ENCODE results near the gene FNDC3A. TPM values are rescaled to one million over a fixed set of nuclear protein-coding genes. Genes with fewer than 3 reads are reported as not detected.
"Not testable (repeated sequence)": the region's sequence is repeated elsewhere in the genome, so short reads cannot be mapped to it uniquely, and the experiment has no call there.

Gene FNDC3A
- polyA plus RNA-seq, 5 donors, result 46.9 to 79.6 (median 71.5) TPM

DNA sequence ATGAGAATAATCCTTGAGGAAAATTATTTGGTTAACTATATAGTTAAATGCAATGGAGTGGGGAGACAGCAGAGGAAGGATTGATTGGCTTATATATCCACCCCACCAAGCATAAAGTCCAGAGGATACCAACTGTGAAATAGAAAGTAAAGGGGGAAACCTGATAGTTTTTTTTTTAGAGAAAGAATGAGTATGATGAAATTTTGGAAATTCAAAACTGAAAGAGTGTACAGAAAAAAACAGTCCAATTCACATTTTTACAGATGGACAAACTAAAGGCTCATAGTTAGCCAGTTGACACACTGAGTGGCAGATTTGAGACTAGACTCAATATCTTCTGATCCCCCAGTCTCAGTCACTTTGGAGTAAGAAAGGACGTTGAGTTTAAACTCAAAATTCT is 51.1 kb downstream of the FNDC3A start:
- DNase-seq, result no peak

DNA sequence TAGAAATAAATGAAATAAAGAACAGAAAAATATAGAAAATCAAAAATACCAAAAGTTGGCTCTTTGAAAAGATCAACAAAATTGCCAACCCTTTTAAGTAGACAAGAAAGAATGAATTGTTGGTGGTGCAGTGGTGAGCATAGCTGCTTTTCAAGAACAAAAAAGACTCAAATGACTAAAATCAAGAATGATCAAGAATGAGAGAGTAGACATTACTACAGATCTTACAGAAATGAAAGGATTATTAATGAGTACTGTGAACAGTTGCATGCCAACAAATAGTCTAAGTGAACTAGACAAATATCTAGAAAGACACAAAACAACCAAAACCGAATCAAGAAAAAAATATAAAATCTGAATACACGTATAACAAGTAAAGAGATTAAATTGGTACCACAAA is 53.9 kb downstream of the FNDC3A start:
- DNase-seq, result no peak

DNA sequence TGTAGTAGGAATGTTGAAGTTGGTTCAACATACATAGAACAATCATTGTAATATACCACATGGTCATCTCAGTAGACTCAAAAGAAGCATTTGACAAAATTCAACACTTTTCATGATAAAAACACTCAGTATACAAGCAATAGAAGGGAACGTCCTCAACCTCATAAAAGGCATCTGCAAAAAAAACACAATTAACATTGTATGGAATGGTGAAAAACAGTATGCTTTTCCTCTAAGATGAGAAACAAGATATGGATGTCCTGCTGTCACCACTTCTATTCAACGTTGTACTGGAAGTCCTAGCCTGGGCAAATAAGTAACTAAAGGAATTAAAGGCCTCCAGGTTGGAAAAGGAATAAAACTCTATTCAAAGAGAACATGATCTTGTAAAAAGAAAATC is 54.5 kb downstream of the FNDC3A start:
- no peak for DNase-seq

DNA sequence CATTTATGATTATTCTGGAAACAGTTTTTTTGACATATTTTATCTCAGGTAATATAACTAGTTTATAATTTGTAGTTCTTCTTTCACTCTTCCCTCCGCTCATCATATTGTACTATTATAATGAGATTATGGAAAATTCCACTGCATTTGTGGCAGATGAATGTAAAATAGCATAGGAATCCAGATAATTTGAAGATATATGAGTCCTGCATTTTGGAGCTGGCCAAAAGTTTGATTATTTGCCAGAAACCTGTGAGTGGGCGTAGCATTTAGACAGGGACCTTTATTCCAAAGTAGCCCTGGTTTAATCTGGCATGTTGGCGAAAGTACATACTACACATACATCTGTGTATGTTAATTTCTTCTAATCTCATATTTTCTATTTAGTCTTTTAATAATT is 65.2 kb downstream of the FNDC3A start:
- DNase-seq, result no peak

DNA sequence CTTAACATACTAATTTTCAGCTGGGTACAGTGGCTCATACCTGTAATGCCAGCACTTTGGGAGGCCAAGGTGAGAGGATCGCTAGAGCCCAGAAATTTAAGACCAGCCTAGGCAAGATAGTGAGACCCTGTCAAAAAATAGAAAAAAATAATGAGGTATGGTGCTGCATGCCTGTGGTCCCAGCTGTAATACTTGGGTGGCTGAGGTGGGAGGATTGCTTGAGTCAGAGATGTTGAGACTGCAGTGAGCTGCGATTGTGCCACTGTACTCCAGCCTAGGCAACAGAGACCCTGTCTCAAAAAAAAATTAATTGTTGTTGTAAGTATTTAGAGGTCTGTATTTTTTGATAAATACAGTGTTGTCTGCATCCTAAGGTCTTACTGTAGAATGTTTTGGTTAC is 66.8 kb downstream of the FNDC3A start:
- DNase-seq, result no peak

DNA sequence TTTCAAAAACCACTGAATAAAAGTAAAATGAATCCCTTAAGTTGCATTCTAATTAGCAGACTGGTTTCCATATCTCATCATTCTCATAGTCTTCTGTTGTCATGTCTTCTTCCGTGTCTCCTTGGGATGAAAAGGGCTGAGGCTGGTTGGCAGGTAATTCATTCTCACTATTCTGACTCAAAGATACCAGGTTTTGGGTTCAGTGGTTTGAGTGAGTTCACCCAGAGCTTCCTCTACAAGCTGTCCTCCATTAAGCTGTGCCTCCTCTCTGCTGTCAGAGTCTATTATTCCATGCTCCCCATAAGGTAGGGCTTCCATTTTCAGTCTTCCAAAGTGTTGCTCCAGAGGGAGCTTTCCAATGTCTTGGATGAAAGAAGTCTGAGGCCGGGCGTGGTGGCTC is 68.3 kb downstream of the FNDC3A start:
- DNase-seq, result no peak

DNA sequence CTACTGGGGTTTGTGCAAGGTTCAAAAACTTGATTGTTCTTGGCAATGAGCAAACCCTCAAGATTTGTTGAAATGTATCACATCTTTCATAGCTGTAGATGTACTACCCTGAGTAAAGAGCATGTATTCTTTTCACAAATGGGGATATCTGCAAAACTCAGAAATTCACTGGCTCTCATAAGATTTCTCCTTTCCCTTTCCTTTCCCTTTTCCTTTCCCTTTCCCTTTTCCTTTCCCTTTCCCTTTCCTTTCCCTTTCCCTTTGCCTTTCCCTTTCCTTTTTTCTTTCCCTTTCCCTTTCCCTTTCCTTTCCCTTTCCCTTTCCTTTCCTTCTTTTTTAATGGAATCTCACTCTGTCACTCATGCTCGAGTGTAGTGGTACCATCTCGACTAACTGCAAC is 69.1 kb downstream of the FNDC3A start:
- DNase-seq, result no peak

DNA sequence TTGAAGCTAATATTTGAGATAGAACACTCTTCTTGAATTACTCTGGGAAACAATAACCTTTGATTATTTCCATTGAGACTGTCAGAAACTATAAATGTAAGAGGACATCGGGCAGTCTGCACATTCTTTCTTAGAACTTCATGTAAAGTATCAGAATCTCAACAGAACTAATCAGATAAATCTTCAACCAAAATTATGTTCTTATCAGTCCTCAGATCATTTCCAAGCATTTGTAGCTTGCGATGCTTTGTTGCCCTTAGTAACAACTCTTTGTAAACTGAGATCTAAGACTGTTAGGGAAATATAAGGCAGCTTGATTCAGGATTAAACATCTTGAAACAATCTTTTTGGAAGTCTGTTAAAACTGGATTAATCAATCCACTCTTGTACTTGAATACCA is 70.3 kb downstream of the FNDC3A start:
- DNase-seq, result no peak

DNA sequence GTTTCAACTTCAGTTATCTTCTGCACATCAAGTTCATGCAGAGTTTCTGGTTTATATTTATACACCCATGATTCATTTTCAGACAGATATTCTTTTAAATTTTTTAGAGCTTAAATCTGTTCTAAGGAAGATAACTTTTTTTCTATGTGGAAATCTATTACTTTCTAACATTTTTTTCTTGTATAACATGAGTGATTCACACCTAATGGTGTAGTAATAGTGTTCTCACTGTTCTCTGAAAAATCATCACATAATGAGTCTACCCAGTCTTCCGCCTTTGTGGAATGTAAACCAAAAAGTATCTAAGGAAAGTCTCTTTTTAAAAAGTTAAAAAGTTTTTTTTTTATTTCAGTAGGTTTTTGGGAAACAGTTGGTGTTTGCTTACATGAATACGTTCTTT is 70.8 kb downstream of the FNDC3A start:
- no peak for DNase-seq

DNA sequence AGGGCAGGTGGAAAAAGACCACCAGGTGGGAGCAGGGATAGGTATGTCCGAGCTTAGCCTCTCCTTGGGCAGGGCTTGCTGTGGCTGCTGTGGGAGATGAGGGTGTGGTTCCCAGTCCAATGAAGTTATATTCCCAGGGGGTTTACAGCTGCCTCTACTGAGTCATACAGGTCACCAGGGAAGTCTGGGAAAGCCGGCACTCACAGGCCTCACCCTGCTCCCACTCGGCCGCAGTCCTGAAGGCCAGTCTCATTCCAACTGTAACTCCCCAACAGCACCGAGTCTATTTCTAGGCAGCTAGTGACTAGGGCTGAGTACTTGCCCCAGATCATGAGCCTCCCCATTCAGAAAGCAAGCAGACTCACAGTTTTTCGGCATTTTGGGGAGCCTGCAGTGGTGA is 77.1 kb downstream of the FNDC3A start:
- no peak for DNase-seq

DNA sequence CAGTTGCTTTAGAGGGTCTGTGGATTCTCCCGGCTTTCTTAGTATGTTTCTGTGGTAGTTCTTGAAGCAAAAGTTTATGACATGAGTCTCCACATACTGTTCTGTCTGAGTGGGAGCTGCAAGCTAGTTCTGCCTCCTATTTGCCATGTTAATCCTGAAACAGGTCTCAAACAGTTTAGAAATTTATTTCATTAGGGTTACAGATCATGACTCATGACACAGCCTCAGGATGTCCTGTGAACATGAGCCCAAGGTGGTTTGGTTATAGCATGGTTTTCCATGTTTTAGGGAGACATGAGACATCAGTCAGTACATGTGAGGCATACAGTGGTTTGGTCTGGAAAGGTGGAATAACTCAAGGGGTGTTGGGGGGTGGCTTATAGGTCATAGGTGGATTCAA is 77.5 kb downstream of the FNDC3A start:
- DNase-seq, result no peak

DNA sequence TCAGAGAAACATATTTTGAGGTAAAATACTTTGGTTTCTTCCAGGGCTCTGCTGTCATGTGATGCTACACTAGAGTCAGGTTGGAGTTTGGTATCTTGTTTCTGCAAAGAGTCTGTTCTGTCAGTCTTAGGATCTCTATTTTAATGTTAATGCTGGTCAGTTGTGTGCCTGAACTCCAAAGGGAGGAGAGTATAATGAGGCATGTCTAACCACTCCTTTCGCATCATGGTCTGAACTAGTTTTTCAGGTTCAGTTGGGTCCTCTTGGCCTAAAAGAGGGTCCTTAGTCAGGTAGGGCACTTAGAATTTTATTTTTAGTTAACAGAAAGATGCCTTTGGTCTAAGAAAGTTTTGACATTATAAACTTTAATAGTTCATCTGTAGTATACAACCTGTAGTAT is 78.2 kb downstream of the FNDC3A start:
- peak in 1 of 2 donors; percentile 28 for DNase-seq

DNA sequence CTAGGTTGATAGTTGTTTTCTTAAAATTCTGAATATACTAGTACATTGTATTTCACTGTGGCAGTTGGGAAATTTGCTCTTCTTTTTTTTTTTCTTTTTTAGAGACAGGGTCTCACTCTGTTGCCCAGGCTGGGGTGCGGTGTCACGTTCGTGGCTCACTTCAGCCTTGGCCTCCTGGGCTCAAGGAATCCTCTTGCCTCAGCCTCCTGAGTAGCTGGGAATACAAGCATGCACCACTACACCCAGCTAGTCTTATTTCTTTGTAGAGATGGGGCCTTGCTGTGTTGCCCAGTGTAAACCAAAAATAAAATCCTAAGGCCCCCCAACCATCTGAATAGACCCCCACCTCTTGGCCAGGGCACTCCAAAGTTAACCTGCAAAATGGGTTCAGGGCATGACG is 79.3 kb downstream of the FNDC3A start:
- no peak for DNase-seq

DNA sequence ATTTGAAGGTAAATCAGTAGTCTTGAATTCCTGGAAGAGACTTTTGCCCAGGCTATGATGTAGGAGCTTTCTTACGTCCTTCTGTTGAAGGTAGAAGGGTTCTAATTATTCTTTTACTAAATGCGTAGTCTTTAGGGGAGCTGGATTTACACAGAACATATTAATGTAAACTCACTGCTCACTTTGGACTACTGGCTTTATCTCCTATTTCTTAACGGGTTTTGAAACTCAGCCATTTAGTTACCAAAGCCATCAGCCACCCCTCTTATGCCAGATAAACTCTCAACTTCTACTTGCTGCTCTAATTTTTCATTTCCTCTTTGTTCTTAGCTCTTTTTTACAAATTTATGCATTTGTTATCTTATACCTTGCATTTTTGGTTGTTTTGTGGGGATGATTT is 81.5 kb downstream of the FNDC3A start:
- no peak for DNase-seq

DNA sequence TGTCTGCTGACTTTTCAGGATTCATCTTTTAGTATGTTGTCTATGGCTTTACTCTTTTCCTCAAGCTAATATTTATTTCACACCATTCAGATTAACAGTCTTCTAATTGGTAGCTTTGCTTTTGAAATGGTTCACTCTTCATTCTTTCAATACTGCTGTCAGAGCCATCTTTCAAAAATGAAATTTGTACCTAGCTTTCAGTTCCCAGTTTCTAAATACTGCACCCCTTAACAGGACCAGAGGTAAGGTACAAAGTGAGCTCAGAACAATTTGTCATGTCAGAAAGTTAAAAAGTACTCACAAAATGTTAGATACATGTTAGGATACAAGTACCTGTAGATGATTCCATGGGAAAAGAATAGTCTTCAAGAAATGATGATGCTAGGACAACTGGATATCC is 83.0 kb downstream of the FNDC3A start:
- DNase-seq, result no peak

DNA sequence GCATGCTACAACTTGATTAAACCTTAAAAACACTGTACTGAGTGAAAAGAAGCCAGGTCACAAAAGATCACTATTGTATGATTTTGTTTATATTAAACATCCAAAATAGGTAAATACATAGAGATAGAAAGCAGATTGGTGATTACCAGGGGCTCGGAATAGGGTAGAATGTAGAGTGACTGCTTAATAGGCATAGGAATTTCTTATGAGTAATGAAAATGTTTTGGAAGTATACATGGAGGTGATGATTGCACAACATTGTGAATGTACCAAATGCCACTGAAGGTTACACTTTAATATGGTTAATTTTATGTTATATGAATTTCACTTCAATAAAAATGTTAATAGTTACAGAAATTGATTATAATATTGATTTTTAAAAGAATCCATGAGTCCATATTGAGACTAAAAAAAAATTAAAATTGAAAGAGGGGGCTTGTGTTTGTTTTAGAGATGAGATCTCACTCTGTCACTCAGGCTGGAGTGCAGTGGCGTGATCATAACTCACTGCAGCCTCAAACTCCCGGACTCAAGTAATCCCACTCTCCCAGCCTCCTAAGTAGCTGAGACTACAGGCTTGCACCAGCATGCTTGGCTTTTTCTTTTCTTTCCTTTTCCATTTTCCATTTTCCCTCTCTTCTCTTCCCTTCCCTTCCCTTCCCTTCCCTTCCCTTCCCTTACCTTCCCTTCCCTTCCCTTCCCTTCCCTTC is 85.1 kb downstream of the FNDC3A start:
- no peak for DNase-seq

DNA sequence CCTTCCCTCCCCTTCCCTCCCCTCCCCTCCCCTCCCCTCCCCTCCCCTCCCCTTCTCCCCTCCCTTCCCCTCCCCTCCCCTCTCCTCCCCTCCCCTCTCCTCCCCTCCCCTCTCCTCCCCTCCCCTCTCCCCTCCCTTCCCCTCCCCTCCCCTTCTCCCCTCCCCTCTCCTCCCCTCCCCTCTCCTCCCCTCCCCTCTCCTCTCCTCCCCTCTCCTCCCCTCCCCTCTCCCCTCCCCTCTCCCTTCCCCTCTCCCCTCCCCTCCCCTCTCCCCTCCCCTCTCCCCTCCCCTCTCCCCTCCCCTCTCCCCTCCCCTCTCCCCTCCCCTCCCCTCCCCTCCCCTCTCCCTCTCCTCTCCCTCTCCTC is 85.7 kb downstream of the FNDC3A start:
- DNase-seq, result not testable (repeated sequence)

DNA sequence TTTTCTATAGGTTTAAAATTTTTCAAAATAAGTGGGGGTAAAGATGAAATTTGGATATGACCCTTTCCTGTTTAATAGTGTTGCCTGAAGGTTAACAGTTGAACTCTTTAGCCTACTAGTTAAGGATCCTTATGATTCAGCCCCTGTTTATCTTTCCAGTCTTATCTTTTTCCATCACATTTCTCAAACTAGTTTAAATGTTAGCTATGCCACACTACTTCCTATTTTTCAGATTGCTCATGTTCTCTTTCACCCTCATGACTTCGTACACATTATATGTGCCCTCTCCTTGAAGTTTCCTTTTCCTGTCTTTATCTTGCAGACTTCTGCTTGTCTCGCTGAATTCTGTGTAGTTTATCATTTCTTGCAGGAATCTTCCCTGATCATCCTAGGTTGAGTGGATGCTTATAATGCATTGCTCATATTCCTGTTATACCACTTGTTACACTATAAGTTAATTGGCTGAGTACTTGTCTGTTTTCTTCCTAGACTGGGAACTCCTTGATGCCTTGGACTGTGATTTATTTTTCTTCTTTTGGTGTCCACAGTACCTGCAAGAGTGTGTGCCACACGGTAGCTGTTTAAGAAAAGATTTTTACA is 86.7 kb downstream of the FNDC3A start:
- no peak for DNase-seq

DNA sequence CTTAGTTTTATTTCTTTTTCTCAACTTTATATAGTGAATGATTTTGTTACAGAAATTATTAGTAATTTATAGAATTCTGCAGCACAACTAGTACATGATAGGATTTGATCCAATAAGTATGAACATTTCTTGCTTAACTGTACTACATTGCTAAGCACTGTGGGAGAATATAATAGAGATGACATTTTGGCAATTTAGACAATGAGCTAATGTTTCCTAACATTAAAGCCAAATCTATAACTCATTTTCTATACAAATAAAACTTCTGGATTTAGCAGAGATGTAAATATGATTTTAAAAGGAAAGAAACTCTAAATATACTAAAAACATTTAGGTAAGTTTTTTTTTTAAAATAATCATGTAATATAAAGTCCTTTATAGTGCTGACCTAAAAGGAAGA is 87.3 kb downstream of the FNDC3A start:
- DNase-seq, result no peak

DNA sequence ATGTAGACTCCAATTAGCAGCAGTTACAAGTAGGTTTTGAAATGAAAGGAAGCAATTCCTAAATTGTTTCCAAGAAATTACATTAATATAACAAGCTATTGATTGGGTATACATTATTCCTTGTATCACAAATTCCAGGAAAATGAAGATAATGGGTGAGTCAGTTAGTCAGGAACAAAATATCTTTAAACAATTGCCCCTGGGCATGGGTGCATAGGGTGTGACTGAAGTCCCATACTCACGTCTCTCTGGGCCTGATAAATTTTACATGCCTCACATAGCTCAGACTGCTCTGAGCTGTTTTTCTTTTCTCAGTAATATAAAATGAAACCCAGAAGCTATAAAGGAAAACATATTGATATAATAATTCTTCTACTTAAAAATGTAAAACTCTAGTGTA is 87.8 kb downstream of the FNDC3A start:
- DNase-seq, result no peak

DNA sequence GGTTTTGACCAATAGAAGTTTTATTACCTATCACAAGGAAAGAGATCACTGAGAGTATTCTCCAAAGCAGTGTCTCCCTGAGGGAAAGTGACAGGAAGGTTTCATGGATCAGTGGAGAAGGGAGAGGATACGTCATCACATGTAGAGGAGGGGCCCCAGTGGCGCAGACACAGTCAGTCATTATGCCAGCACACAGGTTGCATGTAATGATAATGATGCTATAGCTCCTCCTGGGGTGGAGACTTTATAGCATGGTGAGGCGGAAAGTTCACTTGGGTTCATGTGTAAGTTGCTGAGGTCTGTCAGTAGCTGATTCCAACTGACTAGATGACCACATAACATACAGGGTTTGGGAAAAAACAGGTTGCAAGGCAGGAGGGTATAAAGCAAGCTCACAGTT is 88.8 kb downstream of the FNDC3A start:
- DNase-seq, result no peak

DNA sequence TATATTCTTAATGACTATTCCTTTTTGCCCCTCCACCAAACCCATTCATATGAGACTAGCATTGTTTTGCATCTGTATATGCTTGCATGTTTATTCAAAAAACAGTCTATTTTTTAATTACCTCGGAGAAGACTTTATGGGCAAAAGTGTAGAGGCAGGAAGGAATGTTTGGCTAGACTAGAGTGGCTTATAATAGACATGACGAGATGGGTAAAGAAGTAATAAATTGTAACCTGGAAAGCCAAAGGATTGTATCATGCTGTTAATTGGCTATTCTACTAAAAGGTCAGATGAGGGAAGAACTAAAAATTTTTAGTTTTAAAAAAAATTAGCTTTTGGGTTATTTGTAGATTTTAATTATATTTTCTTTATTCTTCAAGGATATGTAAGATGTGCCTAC is 91.1 kb downstream of the FNDC3A start:
- no peak for DNase-seq

DNA sequence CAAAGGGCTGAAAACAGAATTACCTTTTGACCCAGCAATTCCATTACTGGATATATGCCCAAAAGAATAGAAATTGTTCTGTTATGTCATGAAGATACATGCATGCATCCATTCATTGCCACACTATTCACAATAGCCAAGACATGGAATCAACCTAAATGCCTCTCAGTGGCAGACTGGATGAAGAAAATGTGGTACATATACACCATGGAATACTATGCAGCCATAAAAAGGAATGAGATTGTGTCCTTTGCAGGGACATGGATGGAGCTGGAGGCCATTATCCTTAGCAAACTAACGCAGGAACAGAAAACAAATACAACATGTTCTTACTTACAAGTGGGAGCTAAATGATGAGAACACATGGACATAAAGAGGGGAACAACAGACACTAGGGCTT is 92.8 kb downstream of the FNDC3A start:
- DNase-seq, result not testable (repeated sequence)

DNA sequence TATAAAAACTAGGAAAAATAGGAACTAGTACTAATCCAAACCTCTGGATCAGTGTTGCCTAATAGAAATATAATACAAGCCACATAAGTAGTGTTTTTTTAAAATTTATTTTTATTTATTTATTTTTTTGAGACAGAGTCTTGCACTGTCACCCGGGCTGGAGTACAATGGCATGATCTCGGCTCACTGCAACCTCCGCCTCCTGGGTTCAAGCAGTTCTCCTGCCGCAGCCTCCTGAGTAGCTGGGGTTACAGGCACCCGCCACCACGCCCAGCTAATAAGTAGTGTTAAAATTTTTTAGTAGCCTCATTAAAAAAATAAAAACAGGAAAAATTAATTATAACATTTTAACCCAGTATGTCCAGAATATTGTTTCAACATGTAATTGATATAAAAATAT is 94.3 kb downstream of the FNDC3A start:
- not testable (repeated sequence) for DNase-seq
